Hematopoietic multipotent progenitor cell (in vitro differentiated cells): ENCODE results near the gene COG5. TPM values are rescaled to one million over a fixed set of nuclear protein-coding genes. Genes with fewer than 3 reads are reported as not detected.

Experiments used
- DNase-seq, 3 donors: peaks; one replicate each; pipeline ENCODE4 v3.0.0-alpha.2; 2011 to 2015; ENCODE audit warnings: low read depth in 2 of 3, low spot score in 2 of 3
- total RNA-seq: library from RNA; depleted of rRNA; stranded (reverse); fragments of >200 nt; gene quantifications from one replicate; pipeline ENCODE4 v1.2.3, GENCODE V29; 2012

The COG5 gene
- total RNA-seq, 1 donor, result 15.1 TPM

DNA sequence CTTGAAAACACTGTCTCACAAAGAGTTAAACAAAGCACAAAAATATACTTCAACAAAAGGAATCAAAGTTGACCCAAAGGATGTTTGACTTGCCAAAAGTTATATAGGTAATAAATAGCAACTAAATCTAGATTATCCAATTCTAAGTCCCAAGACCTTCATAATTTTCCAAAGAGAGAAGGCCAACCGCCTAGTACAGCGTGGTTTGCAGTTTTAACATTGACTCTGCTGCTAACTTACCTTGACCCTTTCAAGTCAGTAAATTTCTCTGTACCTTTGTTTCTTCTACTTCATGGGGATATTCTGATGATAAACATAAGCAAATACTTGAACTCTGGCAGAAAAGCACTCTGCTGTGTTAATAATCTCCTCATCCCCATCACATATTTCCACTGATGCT is 95.7 kb downstream of the COG5 start:
- DNase-seq, result no peak

DNA sequence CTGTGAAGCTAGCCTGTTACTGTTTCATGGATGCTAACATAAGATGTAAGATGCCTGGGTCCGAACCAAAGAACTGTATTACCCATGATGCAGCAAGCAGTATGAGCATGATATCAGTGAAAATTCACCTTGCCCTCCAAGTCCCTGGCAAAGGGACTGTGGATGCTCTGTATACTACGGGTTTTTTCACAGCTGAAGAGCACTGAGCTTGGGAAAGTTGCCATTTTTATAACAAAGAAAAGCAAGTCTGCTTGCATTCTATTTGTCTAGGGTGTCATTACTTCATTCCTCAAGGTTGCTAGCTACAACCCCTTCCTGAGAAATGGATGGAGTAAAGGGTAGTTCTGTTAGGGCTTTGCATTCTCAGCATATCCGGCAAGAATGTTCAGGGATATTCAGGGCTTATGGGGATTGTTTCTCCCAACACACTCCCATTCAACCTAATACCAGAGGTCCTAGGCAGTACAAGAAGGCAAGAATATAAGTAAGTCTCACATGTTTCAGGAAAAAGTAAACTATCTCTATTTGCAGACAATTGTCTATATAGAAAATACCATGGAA is 99.0 kb downstream of the COG5 start:
- no peak for DNase-seq

DNA sequence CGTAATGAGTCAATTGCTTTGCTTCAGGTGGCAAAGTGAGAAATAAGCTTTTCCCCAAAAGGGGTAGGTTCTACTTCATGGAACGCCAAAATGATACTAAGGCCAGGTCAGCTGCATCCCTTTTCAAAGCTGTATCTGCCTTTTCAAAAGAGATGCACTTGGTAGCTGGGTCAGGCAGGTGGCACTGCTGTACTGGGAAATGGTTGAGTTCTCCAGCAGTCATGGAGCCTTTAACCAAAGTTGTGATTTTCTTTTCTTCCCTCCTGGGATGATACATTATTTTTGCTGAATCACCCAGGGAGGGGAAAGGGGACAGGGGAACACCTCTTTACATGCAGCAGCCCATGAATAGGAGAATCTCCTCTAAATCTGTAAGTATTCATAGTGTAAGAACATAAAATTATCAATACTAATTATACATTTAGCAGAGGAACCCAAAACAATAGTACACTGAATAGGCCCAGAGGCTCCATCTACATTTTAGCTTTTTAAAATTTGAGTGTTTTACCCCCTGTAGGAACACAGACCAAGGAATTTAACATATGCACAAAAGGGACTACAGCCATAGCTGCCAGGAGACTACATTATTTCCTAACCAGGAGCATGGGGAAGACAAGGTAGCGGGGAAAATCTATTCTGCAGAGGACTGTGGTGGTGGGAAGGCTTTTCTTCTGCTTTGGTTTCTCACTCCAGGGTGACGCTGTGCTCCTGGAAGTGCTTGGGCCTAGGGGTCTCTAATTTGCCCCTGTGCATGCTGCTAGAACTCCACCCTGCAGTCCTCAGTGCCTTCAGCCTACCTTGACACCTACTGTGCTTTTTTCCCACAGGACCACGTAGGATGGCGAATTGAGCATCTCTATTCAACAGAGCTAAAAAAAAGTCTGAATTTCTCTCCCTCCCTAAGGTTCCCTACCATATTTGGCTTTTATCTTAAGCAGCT is 100.3 kb downstream of the COG5 start:
- DNase-seq, result peak; percentile 9 to 74 (median 50)

DNA sequence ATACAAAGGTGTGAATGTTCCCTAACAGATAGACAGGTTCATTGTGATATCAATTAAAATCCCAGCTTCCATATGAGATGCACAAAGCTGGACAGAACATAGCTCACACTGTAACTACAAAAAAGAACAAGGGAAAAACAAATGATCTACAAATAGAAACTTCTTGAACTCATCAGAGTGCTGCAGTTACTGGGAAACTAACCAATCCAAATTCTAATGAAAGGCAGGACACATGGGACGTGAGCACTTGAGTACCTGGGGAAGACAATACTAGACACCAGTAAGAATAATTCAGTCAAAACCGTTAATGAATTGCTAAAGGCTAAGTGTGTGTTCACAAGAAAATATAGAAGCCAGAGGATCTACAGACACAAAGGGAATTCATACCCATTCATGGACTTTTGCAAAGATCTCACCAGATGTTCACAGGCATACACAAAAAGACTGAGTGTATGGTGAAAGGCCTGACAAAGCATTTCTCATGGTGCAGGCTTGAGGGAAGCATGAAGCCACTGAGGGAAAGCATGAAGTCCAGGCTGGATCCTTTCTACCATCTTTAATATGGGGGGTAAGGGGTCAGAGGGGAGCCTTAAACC is 101.7 kb downstream of the COG5 start:
- no peak for DNase-seq

DNA sequence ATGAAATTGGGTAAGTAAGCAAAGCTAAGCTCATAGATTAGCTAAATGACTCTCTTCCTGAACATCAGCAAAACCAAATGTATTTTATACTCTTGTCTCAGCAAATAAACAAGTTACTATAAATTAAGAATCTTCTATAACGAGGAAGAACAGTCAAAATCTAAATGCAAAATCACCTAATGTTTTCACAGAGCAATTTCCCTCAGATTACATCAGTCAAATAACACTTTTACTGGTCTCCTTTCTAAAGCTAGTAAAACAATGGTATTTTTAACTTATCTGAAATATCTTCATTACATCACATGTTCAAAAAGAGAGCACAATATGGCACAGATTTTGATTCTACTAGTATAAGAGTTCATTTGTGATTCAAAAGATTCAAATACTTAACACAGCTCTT is 110.3 kb downstream of the COG5 start:
- no peak for DNase-seq

DNA sequence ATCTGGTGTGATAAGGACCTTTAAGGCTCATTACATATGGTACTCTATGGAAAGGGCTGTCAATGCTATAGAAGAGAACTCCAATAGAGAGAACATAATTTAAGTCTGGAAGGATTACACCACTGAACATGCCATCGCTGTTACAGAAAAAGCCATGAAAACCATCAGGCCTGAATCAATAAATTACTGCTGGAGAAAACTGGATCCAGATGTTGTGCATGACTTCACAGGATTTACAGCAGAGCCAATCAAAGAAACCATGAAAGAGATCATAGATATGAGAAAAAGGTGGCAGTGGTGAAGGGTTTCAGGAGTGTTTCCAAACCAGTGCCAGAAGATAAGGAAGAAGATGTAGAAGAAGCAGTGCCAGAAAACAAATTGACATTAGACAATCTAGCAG is 112.8 kb downstream of the COG5 start:
- DNase-seq, result no peak

DNA sequence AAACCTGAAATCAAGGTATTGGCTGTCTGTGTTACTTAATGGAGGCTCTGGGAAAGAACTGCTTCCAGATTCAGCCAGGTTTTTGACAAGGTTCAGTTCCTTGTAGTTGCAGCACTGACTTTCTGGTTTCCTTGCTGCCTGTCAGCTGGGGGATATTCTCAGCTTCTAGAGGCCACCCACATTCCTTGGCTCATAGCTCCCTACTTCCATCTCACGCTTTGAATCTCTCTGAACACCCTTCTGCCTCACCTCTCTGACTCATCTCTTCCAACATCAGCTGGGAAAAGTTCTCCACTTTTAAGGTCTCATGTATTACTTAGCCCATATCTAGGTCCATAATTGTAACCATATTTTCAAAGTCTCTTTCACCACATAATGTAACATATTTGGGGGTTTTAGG is 116.7 kb downstream of the COG5 start:
- no peak for DNase-seq

DNA sequence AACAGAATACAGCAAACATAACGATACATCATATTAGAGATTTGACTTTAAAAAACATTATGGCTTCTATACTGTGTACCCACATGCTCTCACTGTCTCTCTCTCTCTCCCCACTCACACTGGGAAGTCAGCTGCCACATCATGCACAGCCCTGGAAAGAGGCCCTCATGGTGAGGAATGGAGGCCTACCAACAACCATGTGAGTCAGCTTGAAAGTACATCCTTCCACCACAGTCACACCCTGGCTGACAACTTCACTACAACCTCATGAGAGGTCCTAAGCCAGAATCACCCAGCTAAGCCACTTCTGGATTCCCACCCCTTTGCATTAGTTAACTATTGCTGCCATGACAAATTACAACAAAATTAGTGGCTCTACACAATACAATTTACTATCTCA is 117.2 kb downstream of the COG5 start:
- DNase-seq, result no peak

DNA sequence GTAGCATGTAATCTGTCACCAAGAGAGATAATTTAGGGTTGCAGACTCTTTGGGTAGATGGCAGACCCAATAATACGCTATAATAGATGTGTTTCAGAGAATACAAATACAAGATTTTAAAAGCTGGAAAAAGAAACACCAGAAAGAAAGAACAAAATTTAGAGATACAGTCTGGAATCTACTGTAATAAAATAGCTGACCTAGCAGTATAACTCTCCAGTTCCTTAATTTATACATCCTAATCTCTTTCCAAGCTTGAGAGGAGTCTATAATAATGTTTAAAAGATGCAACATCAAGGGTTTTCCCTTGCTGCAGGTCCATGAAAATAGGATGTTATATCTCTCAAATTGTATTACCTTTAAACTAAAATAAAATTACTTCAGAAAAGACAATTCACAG is 121.0 kb downstream of the COG5 start:
- no peak for DNase-seq

DNA sequence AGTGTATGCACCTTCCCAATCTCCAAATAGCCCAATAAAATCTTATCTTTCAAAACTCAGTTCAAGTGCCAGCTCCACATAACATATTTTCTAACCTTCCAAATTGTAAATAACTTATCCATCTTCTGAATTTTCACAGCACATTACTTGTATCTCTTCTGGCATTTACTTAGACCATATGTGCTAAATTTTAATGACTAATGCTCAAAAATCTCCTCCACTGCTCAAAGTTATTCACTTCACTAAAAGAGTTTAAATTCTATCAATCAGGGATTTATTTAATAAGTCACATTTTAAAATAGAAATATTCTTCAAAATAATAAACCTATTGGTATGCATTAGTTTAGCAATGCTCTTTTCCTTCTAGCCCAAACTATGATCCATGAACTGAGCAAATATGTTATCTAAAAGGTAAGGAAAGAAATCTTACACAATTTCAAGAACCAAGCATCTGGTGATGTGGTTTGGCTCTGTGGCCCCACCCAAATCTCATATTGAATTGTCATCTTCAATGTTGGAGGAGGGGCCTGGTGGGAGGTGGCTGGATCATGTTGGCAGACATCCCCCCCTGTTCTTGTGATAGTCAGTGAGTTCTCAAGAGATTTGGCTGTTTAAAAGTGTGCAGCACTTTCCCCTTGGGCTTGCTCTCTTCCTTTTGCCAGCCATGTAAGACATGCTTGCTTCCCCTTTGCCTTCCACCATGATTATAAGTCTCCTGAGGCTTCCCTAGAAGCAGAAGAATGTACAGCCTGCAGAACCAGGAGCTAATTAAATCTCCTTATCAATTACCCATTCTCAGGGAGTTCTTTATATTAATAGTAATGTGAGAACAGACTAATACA is 121.9 kb downstream of the COG5 start:
- DNase-seq, result no peak

DNA sequence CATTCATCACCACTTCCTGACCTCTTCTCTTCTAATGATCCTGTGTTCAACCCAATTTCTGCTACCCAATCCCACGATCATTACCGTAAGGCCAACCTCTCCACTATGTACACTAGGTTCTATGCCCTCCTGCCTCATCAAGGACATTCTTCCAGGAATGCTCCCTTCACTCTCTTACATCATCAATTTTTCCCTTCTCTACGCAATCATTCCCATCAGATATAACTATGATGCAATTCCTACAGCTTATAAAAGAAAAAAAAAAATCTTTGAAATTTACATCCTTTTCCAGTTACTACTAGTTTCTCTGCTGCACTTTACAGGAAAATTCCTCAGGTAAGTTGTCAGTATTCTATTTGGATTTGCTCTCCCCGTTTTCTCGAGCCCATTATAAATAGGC is 124.7 kb downstream of the COG5 start:
- DNase-seq, result no peak

DNA sequence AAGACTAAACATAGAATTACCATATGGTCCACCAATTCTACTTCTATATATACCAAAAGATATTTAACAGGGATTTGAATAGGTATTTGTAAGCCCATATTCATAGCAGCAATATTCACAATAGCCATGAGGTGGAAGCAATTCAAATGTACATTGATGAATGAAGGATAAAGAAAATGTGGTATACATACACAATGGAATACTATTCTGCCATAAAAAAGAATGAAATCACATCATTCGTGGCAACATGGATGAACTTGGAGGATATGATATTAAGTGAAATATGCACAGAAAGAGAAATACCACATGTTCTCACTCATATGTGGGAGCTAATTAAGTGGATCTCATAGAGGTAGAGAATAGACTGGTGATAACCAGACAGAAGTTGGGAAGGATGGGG is 128.0 kb downstream of the COG5 start:
- DNase-seq, result no peak

DNA sequence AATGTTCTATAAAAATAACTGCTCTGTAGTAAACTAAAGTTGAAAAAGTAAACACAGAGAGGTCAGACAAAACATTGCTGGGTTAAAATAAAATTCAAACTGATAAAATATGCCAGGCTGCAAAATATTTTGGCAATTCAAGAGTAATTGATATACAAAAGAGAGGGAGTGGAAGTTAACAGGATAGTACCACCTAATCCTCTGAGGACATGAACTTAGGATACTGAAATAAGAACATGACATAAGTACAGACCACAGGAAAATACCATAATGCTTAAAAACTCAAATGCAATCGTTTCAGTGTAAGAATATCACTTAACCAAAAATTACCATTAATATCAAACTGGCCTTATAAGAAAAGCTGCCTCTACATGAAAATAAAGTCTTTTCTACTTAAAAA is 131.5 kb downstream of the COG5 start:
- no peak for DNase-seq

DNA sequence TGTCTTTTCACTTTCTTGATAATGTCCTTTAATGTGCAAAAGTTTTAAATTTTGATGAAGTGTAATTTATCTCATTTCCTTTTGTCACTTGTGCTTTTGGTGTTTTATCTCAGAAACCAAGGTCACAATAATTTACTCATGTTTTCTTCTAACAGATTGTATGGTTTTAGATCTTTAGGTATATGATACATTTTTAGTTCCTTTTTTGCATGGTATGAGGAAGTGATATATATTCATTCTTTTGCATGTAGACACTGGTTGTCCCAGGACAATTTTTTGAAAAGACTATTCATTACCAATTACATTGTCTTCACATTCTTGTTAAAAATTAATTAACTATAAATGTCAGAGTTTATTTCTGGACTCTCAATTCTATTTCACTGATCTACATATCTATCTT is 133.7 kb downstream of the COG5 start:
- DNase-seq, result no peak

DNA sequence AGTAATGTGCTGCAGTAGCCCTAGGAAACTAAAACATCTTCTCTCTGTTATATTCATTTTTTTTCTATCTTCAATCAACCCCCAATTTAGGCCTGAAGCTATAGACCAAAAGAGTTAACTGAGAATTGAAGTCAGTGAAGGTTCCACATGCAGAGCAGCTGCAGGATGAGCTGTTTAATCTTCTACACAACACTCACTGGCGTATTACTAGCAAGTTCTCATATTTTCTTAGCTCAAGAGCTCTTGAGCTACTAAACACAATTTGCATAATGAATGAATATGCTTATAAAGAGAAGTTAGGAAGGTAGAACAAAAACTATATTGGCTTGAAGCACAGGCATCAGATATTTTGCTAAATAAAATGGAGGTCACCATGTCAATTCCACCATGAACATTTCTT is 135.1 kb downstream of the COG5 start:
- DNase-seq, result no peak

DNA sequence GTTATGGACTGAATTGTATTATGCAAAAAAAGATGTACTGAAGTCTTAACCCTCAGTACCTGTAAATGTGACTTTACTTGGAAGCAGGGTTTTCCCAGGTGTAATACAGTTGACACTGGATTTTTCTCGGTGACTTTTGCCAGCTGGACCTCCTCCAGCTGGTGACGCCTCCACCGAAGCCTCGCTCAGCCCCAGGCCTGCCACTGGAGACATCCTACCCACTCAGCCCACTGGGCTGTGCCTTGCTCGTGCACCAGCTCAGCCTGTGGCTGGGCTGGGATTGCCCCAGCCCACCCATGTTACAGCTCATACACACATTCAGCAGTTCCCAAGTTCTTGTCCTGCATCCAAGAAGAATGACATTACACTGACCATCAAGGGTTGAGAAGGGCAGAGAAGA is 136.3 kb downstream of the COG5 start:
- no peak for DNase-seq

DNA sequence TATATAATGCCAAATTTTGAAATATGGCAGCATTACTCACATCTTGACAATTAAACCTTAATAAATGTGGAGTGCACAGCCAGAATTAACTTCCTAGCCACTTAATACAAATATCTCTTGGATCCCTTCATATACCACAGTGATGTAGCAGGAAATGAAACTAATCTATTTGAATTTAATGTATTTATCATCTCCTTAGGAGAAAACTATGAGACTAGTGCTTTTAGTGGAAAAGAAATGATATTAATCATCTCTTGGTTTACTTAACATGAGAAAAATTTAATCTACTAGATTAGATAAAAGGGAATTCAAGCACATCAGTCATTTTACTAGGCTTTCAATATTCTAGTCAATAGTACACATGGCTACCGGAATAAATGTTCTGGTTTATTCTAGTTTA is 149.5 kb downstream of the COG5 start:
- DNase-seq, result no peak

DNA sequence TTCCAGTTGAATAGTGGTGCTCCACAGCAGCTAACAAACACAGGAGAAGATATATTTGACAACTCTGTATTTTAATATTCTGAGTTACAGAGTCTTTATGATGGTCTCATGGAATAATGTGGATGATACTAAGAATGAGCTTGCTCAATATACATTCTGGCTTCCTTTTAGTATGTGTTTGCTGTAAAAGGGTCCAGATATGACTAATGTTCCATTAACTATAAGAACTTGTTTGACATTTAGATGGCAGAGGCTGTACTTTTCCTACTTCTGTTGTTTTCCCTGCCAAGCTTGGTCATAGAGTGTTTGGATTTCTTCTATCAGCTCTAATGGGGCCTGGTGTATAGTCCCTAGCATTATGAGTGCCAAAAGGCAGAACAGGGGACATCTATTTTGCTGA is 155.4 kb downstream of the COG5 start:
- DNase-seq, result no peak

DNA sequence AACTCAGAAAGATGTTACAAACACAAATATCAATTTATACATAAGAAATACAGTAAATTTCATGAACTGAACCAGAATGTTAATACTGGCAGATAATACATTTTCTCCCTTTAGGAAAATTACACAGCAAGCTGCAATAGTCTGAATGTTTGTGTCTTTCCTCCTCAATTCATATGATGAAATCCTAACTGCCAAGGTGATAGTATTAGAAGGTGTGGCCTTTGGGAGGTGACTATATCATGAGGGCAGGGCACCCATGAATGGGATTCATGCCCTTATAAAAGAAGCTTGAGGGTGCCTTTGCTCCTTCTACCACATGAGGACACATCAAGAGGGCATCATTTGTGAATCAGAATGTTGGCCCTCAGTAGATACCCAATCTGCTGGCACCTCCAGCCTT is 158.2 kb downstream of the COG5 start:
- DNase-seq, result no peak

DNA sequence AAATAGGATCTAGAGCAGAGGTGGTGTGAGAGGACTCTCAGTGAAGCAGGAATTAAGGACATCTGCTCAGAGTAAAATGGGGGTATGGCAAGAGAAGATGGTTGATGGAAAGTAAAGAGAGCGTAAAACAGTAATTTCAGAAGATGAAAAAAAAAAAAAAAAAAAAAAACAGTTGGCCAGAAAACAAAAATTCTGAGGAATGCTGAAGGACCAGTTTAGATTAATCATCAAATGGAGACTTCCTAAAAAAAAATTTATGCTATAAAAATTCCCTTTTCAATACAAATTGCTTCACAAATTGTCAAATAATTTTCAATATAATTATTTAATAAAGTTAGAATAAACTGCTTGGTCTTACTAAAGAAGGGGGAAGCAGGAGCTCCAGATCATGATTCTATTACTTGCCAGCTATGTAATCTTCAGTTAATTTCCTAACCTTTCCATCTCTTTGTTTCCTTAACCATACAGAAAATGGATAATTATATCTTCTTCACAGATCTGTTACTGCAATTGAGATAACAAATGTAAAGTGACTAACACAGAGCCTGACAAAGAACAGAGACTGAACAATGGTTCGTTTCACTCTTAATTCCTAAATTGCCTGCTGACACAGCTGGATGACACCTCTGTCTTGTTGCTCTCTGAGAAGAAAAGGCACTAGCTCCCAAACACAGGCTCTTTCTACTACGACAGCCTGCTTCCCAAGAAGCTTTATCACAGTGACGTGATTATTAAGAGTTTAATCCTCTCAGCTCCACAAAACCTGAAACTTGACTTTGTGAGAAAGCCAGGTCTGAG is 158.8 kb downstream of the COG5 start:
- DNase-seq, result no peak
